HL-60/S4 (cell line): ENCODE measurements around the gene FOXF2.

Experiments used
- in situ Hi-C: fragments of 300-500 bp; cut with MboI; formaldehyde crosslinking; loops from 2 replicates; pipeline ENCODE4 v1.14.3; 2022; ENCODE audit warnings: low sequenced_read_pairs

FOXF2 gene

GRCh38 chr6:1437553-1438406 lies 48.4 kb downstream of the FOXF2 start:
- in situ Hi-C loops, result no loop called here

GRCh38 chr6:1438471-1438881 lies 49.1 kb downstream of the FOXF2 start:
- in situ Hi-C loops, result no loop called here

GRCh38 chr6:1439349-1439748 lies 50.0 kb downstream of the FOXF2 start:
- in situ Hi-C loops, result no loop called here

GRCh38 chr6:1442929-1443328 lies 53.6 kb downstream of the FOXF2 start:
- in situ Hi-C loops, result no loop called here
